HG02763 (cell line): ENCODE data around the gene NUDT15.
A peak's percentile ranks its signal among the peaks of the same experiment; 100 is the strongest.
"Not testable (repeated sequence)": the region's sequence is repeated elsewhere in the genome, so short reads cannot be mapped to it uniquely, and the experiment has no call there.

Experiments used
- ATAC-seq: cut with Tn5 transposase; IDR thresholded peaks from one replicate; pipeline ENCODE4 v1.9.1; 2021; ENCODE audit warnings: mild to moderate bottlenecking, moderate library complexity; ENCODE audit not compliant: unreplicated experiment

NUDT15 gene

GRCh38 chr13:48037346-48038173, at the start of gene NUDT15:
TSS of gene NUDT15 (plus strand) at chr13:48037726. CDS start at chr13:48037747, 21 bp downstream.
- peak; percentile 93 for ATAC-seq

- no peak for ATAC-seq
Measured at GRCh38 chr13:47990427-47990826, 47.1 kb upstream of the NUDT15 start.

- no peak for ATAC-seq
Measured at GRCh38 chr13:47990920-47991466, 46.5 kb upstream of the NUDT15 start.

GRCh38 chr13:47991859-47992258, 45.7 kb upstream of the NUDT15 start:
- no peak for ATAC-seq

GRCh38 chr13:47997384-47997783, 40.1 kb upstream of the NUDT15 start:
- no peak for ATAC-seq

- ATAC-seq: no peak
Measured at GRCh38 chr13:47999973-48000372, 37.6 kb upstream of the NUDT15 start.

- peak; percentile 37 for ATAC-seq
Measured at GRCh38 chr13:48000559-48001113, 36.9 kb upstream of the NUDT15 start.

GRCh38 chr13:48001114-48001881, 36.2 kb upstream of the NUDT15 start, which contains the start of gene SUCLA2:
TSS of gene SUCLA2 (minus strand) at chr13:48001273. CDS start at chr13:48001269, 4 bp downstream.
- peak; percentile 98 for ATAC-seq

GRCh38 chr13:48001999-48002398, 35.5 kb upstream of the NUDT15 start:
- ATAC-seq: not testable (repeated sequence)

- no peak for ATAC-seq
Measured at GRCh38 chr13:48004201-48004600, 33.3 kb upstream of the NUDT15 start.

- no peak for ATAC-seq
Measured at GRCh38 chr13:48006396-48006795, 31.1 kb upstream of the NUDT15 start.

GRCh38 chr13:48009284-48009683, 28.2 kb upstream of the NUDT15 start:
- no peak for ATAC-seq

- no peak for ATAC-seq
Measured at GRCh38 chr13:48010698-48011097, 26.8 kb upstream of the NUDT15 start.

GRCh38 chr13:48012668-48013067, 24.9 kb upstream of the NUDT15 start:
- ATAC-seq: no peak

GRCh38 chr13:48014359-48014758, 23.2 kb upstream of the NUDT15 start:
- ATAC-seq: no peak

GRCh38 chr13:48018637-48019036, 18.9 kb upstream of the NUDT15 start:
- no peak for ATAC-seq

- ATAC-seq: no peak
Measured at GRCh38 chr13:48019796-48020195, 17.7 kb upstream of the NUDT15 start.

GRCh38 chr13:48028066-48028465, 9.5 kb upstream of the NUDT15 start:
- no peak for ATAC-seq

GRCh38 chr13:48029859-48030258, 7.7 kb upstream of the NUDT15 start:
- ATAC-seq: no peak

GRCh38 chr13:48038761-48039160, 1.2 kb downstream of the NUDT15 start:
- no peak for ATAC-seq

- no peak for ATAC-seq
Measured at GRCh38 chr13:48040049-48040448, 2.5 kb downstream of the NUDT15 start.
